ENCODE results near the gene ORAI3. TPM values are rescaled to one million over a fixed set of nuclear protein-coding genes. Genes with fewer than 3 reads are reported as not detected.

The ORAI3 gene
- total and polyA plus RNA-seq, 3 donors from 2014 or later, result 29.1 to 75.0 (median 68.6) TPM

DNA sequence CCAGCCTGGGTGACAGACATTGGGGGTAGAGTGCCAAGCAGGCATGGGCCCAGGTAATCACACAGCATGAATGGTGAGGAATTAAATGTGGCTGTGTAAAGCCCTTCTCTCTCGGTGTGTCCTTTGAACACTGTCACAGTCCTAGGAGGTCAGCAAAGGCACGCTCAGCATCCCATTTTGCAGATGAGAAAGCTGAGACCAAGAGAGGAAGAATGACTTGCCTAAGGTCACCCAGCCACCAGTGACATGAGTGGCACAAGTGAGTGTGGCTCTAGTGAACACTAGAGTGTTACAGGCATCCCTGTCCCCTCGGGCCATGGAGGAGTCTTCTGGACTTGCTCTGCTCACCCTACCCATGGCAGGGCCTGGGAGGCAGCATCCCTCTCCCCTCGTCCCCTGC is 41.8 kb upstream of the ORAI3 start:
- no peak for DNase-seq
- no peaks in the 10 kb centered on the region for H3K9me3 ChIP-seq
- TF ChIP-seq POLR2A (IDR thresholded peaks at IDR 0.05), result no peak
- TF ChIP-seq, protein P1, sequence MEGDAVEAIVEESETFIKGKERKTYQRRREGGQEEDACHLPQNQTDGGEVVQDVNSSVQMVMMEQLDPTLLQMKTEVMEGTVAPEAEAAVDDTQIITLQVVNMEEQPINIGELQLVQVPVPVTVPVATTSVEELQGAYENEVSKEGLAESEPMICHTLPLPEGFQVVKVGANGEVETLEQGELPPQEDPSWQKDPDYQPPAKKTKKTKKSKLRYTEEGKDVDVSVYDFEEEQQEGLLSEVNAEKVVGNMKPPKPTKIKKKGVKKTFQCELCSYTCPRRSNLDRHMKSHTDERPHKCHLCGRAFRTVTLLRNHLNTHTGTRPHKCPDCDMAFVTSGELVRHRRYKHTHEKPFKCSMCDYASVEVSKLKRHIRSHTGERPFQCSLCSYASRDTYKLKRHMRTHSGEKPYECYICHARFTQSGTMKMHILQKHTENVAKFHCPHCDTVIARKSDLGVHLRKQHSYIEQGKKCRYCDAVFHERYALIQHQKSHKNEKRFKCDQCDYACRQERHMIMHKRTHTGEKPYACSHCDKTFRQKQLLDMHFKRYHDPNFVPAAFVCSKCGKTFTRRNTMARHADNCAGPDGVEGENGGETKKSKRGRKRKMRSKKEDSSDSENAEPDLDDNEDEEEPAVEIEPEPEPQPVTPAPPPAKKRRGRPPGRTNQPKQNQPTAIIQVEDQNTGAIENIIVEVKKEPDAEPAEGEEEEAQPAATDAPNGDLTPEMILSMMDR (IDR thresholded peaks at IDR 0.05), result no peak
- no peaks in the 10 kb centered on the region for H3K27me3 ChIP-seq
- 85 to 91% methylated on average over 4 of the region's 4 CpGs for WGBS, 2 donors
- H3K4me3 ChIP-seq, result no peak overlapping the region
- intact Hi-C loops (cut with DNase I; ENCODE audit: low total_unique reads), result no loop called here
- H3K4me1 ChIP-seq, result peaks cover 8% of the 10 kb centered on the region
- no peak overlapping the region for H3K27ac ChIP-seq
- no peaks in the 10 kb centered on the region for H3K36me3 ChIP-seq (ENCODE audit: low read depth, missing control alignments)

- no peaks in the 10 kb centered on the region for H3K9me3 ChIP-seq
- H3K36me3 ChIP-seq (ENCODE audit: low read depth, missing control alignments), result no peaks in the 10 kb centered on the region
- H3K4me1 ChIP-seq, result no peaks in the 10 kb centered on the region
- 78 to 83% methylated on average over 14 to 18 of the region's 18 CpGs for WGBS, 2 donors
- intact Hi-C loops (cut with DNase I; ENCODE audit: low total_unique reads), result no loop called here
- TF ChIP-seq POLR2A (IDR thresholded peaks at IDR 0.05), result no peak
- TF ChIP-seq, protein P1 (IDR thresholded peaks at IDR 0.05), result no peak
- no peaks in the 10 kb centered on the region for H3K27me3 ChIP-seq
- no peak overlapping the region for H3K4me3 ChIP-seq
- no peak overlapping the region for H3K27ac ChIP-seq
- no peak for DNase-seq
Measured at GRCh38 chr16:30910427-30911029, 38.3 kb upstream of the ORAI3 start.

- no peaks in the 10 kb centered on the region for H3K27me3 ChIP-seq
- no peak for TF ChIP-seq POLR2A (IDR thresholded peaks at IDR 0.05)
- TF ChIP-seq, protein P1 (IDR thresholded peaks at IDR 0.05), result no peak
- intact Hi-C loops (cut with DNase I; ENCODE audit: low total_unique reads), result no loop called here
- 92 to 95% methylated on average over 6 of the region's 6 CpGs for WGBS, 2 donors
- no peaks in the 10 kb centered on the region for H3K36me3 ChIP-seq (ENCODE audit: low read depth, missing control alignments)
- H3K27ac ChIP-seq, result no peak overlapping the region
- no peak overlapping the region for H3K4me3 ChIP-seq
- DNase-seq, result no peak
- no peaks in the 10 kb centered on the region for H3K4me1 ChIP-seq
- no peaks in the 10 kb centered on the region for H3K9me3 ChIP-seq
Measured at GRCh38 chr16:30912794-30913412, 36.0 kb upstream of the ORAI3 start.

- DNase-seq, result no peak
- no peak overlapping the region for H3K4me3 ChIP-seq
- no peaks in the 10 kb centered on the region for H3K36me3 ChIP-seq (ENCODE audit: low read depth, missing control alignments)
- no peaks in the 10 kb centered on the region for H3K4me1 ChIP-seq
- H3K27me3 ChIP-seq, result no peaks in the 10 kb centered on the region
- TF ChIP-seq, protein P1 (IDR thresholded peaks at IDR 0.05), result no peak
- no peak for TF ChIP-seq POLR2A (IDR thresholded peaks at IDR 0.05)
- WGBS, 2 donors, result 85 to 97% methylated on average over 2 to 3 of the region's 3 CpGs
- no peak overlapping the region for H3K27ac ChIP-seq
- no peaks in the 10 kb centered on the region for H3K9me3 ChIP-seq
- intact Hi-C loops (cut with DNase I; ENCODE audit: low total_unique reads), result no loop called here
Measured at GRCh38 chr16:30914830-30915229, 34.0 kb upstream of the ORAI3 start.

DNA sequence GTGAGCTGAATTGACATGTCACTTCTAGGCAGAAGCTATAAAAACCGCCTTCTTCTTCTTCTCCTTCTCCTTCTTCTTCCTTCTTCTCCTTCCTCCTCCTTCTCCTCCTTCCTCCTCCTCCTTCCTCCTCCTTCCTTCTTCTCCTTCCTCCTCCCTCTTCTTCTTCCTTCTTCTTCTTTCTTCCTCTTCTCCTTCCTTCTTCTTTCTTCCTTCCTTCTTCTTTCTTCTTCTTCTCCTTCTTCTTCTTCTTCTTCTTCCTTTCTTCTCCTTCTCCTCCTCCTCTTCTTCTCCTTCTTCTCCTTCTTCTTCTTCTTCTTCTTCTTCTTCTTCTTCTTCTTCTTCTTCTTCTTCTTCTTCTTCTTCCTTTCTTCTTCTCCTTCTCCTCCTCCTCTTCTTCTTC is 30.3 kb upstream of the ORAI3 start:
- Histone ChIP-seq H3K36me3 (ENCODE audit: low read depth, missing control alignments) (no peaks in the 10 kb centered on the region), H3K4me1 (no peaks in the 10 kb centered on the region), H3K27me3 (no peaks in the 10 kb centered on the region), H3K4me3 (no peak overlapping the region), H3K9me3 (no peaks in the 10 kb centered on the region), H3K27ac (no peak overlapping the region)
- intact Hi-C loops (cut with DNase I; ENCODE audit: low total_unique reads), result no loop called here
- no peak for DNase-seq
- TF ChIP-seq, protein P1 (IDR thresholded peaks at IDR 0.05), result no peak
- TF ChIP-seq POLR2A (IDR thresholded peaks at IDR 0.05), result no peak
- 78 to 85% methylated on average over 1 of the region's 1 CpG for WGBS, 2 donors

All from testis (tissue), 3 donors.